ENCODE data around the gene TDP1.
"Not testable (repeated sequence)": the region's sequence is repeated elsewhere in the genome, so short reads cannot be mapped to it uniquely, and the experiment has no call there.

TDP1 gene

DNA sequence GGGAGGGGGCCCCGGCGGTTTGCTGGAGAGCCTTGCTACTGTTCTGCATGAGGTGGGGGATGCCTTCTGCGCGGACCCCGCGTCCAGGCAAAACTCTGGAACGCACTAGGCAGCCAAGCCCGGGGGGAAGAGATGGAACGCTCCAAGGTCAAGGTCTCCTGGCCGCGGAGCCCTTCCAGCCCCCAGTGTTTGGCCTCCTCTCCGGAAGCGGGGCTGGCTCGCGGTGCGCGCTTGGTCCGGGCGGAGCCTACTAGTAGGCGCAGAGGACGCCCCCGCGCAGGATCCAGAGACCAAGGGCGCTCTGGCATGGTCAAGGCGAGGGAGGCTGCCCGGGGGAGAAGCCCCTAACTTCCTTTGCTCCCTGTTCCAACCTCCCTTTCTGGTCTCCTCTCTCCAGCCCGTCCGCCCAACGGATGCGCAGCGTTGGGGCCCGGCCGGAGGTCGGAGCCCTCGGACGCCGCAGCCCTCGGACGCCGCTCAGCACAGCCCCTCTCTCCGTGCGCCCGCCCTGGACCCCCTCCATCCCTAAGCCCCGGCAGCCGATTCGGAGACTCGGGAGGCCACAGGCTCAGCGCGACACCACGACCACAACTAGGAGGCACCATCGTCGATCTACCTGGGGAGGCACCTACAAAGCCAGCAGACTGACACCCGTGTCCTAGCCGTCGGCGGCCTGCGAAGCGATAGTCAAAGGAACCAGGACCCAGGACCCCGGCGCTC is 105.4 kb downstream of the TDP1 start:
- H3K9me3 Mint-ChIP-seq = peaks cover 5 to 11% of the 10 kb centered on the region in 2 donors
- no peak overlapping the region for H3K27ac Mint-ChIP-seq
- H3K27me3 Mint-ChIP-seq = peaks cover 63 to 74% of the 10 kb centered on the region in 2 donors
- DNase-seq = no peak
- H3K36me3 Mint-ChIP-seq = peaks cover 0 to 1% of the 10 kb centered on the region in 2 donors
- H3K4me3 Mint-ChIP-seq = peak overlapping the region; percentile 50 to 76
- H3K4me1 Mint-ChIP-seq = peaks cover 19 to 30% of the 10 kb centered on the region in 2 donors
- peak in 1 of 2 donors; percentile 8 for ATAC-seq (replicated peaks)

DNA sequence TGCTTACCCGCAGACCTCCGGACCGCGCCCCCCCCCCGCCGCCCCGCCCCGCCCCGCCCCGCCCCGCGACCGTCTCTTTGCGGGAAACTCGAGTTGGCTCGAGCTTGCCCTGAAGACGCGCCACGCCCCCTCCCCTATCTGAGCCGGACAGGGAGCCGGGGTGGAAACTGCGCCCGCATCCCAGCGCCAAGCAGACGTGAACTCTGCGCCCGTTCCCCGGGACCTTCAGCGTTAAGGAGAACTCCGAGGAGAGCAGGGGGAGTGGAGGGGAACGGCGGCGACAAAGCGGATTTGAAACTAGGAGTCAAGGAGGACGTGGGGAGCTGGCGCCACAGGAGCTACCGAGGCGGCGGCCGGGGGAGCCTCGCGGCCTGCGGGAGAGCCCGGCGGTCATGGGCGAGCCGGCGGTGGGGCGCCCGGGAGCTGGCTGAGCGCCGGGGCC is 106.0 kb downstream of the TDP1 start, which contains the start of gene KCNK13:
Gene KCNK13, plus strand, starts transcription at position 310 of the 442 bp plus-strand sequence. CDS start 212 bp downstream, outside the sequence.
- peaks cover 5 to 11% of the 10 kb centered on the region in 2 donors for H3K9me3 Mint-ChIP-seq
- peaks cover 19 to 30% of the 10 kb centered on the region in 2 donors for H3K4me1 Mint-ChIP-seq
- peaks cover 0 to 1% of the 10 kb centered on the region in 2 donors for H3K36me3 Mint-ChIP-seq
- H3K4me3 Mint-ChIP-seq = peak within 1 kb of the TSS; percentile 79 to 88
- ATAC-seq (replicated peaks) = peak; percentile 21 to 26
- peak within 1 kb of the TSS; percentile 66 for H3K27ac Mint-ChIP-seq
- peaks cover 63 to 70% of the 10 kb centered on the region in 2 donors for H3K27me3 Mint-ChIP-seq
- DNase-seq = no peak

DNA sequence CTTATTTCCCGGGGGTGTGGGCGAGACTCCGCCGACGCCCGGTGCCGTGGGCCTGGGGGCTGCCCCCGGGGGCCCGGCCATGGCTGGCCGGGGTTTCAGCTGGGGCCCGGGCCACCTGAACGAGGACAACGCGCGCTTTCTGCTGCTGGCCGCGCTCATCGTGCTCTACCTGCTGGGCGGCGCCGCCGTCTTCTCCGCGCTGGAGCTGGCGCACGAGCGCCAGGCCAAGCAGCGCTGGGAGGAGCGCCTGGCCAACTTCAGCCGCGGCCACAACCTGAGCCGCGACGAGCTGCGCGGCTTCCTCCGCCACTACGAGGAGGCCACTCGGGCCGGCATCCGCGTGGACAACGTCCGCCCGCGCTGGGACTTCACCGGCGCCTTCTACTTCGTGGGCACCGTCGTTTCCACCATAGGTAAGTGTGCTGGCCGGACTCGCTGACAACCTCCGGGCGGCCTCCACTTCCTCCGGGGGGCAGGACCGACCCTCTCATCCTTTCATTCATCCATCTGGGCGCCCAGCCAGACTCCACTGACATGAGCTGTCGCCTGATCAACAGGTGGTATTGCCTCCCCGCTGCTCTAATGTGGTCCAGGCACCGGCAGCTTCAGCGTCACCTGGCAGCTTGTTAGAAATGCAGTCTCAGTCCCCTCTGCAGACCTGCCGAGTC is 106.5 kb downstream of the TDP1 start:
- H3K4me3 Mint-ChIP-seq = peak overlapping the region; percentile 79 to 88
- peaks cover 19 to 30% of the 10 kb centered on the region in 2 donors for H3K4me1 Mint-ChIP-seq
- peaks cover 58 to 65% of the 10 kb centered on the region in 2 donors for H3K27me3 Mint-ChIP-seq
- ATAC-seq (replicated peaks) (peak; percentile 17 to 27), DNase-seq (no peak)
- peaks cover 5 to 11% of the 10 kb centered on the region in 2 donors for H3K9me3 Mint-ChIP-seq
- peaks cover 0 to 1% of the 10 kb centered on the region in 2 donors for H3K36me3 Mint-ChIP-seq
- H3K27ac Mint-ChIP-seq = peak overlapping the region; percentile 66

DNA sequence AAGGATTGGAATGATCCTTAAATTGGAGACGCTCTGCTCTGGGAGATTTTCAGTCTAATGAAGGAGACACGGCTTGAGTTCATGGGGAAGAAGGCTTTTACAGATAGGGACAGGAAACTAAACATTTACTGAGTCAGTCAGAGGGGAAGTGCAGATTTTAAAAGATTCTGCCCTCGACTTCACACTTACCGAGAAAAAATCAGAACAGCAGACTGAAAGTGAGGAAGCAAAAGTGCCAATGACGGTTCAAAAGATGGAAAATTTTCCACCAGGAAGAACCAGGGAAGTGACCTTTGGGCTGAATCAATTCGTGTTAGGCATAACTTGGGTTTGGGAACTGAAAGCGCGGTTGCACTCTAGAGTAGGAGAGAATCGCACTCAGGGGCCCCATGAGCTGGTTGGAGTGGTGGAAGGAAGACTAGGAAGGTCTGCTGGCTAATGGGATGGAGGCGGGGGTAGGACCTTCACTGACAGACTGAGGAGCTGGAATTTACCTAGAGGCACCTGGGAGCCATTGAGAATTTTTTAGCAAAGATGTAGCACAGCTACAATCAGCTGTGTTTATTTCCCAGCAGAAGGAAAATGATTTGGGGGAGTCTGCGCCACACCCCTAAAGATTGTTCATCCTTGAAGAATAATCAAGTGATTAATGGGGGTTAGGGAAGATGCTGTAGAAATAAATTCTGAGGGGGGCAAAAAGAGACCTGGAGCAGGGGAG is 107.3 kb downstream of the TDP1 start:
- Mint-ChIP-seq H3K27ac (no peak overlapping the region), H3K27me3 (peaks cover 58 to 63% of the 10 kb centered on the region in 2 donors), H3K4me1 (peaks cover 19 to 30% of the 10 kb centered on the region in 2 donors), H3K9me3 (peaks cover 5 to 11% of the 10 kb centered on the region in 2 donors), H3K4me3 (peak overlapping the region; percentile 79 to 88), H3K36me3 (peaks cover 0 to 1% of the 10 kb centered on the region in 2 donors)
- DNase-seq (no peak), ATAC-seq (replicated peaks) (no peak)

DNA sequence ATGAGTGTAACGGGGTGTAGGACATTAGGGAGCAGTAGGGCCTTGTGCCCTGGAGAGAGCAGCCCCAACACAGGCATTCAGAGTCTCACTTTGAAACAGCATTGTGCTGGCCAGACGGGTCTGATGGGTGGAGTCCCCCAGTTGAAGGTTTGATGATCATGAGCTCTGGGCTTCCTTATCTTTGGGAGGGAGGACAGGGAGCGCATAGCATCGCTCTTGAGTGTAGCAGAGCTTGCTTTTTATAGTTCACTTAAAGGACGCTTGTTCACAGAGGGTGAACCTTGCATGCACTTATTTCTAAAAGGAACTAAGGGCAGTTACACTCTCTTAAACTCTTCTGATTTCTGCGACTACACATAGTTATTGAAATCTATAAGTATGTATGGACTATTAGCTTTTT is 116.6 kb downstream of the TDP1 start:
- Mint-ChIP-seq H3K4me3 (no peak overlapping the region), H3K36me3 (no peaks in the 10 kb centered on the region), H3K9me3 (no peaks in the 10 kb centered on the region), H3K27ac (no peak overlapping the region), H3K4me1 (no peaks in the 10 kb centered on the region), H3K27me3 (peaks cover 11 to 27% of the 10 kb centered on the region in 2 donors)
- no peak for ATAC-seq (replicated peaks)
- no peak for DNase-seq

DNA sequence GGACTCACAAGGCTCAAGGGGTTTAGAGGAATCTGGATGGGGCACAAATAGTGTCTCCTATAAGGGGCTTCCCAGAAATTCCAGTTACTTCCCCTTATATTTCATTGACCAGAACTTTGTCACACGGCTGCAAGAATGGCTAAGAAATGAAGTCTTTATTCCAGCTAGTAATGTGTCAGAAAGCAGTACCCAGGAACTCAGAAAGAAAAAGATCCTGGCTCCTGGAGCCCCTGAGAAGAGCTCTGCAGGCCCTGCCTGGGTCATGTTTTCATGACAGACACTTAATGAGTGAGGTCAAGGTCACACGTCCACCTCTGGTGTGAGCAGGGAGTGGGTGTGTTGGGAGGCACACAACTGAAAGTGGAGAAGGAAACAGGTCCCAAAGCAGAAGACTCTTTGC is 123.8 kb downstream of the TDP1 start:
- Mint-ChIP-seq H3K27me3 (peaks cover 28 to 29% of the 10 kb centered on the region in 2 donors), H3K4me1 (no peaks in the 10 kb centered on the region), H3K36me3 (no peaks in the 10 kb centered on the region), H3K27ac (no peak overlapping the region), H3K4me3 (no peak overlapping the region), H3K9me3 (no peaks in the 10 kb centered on the region)
- DNase-seq = no peak
- no peak for ATAC-seq (replicated peaks)

DNA sequence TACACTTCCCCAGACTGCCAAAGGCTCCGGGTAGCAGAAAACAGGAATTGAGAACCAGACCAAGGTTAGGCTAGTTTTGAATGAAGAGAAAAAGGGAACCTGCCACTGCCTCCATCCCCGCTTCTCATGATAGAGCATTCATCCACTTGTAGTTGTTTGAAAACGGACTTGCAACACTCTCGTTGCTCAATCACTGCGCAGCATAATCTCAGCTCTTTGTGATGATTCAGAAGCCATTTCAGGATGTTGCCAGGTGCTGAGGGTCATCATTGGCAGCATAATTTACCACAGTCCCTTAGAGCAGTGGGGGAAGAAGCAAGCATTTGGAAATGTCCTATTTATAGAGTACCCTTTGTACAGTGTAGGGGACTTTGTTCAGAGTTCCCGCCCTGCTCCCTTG is 131.7 kb downstream of the TDP1 start:
- peak; percentile 94 to 98 for ATAC-seq (replicated peaks)
- H3K27ac Mint-ChIP-seq = no peak overlapping the region
- peak; percentile 6 for DNase-seq
- H3K4me3 Mint-ChIP-seq = no peak overlapping the region
- H3K4me1 Mint-ChIP-seq = no peaks in the 10 kb centered on the region
- peaks cover 23 to 29% of the 10 kb centered on the region in 2 donors for H3K27me3 Mint-ChIP-seq
- H3K9me3 Mint-ChIP-seq = peaks cover 0 to 7% of the 10 kb centered on the region in 2 donors
- H3K36me3 Mint-ChIP-seq = no peaks in the 10 kb centered on the region

DNA sequence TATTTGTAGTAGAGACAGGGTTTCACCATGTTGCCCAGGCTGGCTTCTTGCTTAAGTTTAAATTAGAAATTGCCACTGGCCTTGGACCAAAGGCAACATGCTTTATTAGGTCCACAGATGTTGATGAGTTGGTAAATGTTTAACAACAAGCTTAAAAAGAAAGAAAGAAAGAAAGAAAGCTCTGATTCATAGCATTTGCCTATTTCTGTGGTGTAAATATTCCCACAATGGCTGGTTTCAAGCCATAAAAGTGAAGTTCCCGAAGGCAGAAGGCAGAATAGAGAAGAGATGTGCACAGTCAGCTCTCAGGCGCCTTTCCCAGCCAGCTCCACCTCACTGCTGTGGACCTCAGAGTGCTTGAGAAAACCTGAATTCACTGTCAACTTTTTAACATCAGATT is 132.4 kb downstream of the TDP1 start:
- H3K4me1 Mint-ChIP-seq = no peaks in the 10 kb centered on the region
- H3K27ac Mint-ChIP-seq = no peak overlapping the region
- DNase-seq (no peak), ATAC-seq (replicated peaks) (no peak)
- no peaks in the 10 kb centered on the region for H3K36me3 Mint-ChIP-seq
- peaks cover 0 to 7% of the 10 kb centered on the region in 2 donors for H3K9me3 Mint-ChIP-seq
- H3K27me3 Mint-ChIP-seq = peaks cover 24 to 33% of the 10 kb centered on the region in 2 donors
- no peak overlapping the region for H3K4me3 Mint-ChIP-seq

DNA sequence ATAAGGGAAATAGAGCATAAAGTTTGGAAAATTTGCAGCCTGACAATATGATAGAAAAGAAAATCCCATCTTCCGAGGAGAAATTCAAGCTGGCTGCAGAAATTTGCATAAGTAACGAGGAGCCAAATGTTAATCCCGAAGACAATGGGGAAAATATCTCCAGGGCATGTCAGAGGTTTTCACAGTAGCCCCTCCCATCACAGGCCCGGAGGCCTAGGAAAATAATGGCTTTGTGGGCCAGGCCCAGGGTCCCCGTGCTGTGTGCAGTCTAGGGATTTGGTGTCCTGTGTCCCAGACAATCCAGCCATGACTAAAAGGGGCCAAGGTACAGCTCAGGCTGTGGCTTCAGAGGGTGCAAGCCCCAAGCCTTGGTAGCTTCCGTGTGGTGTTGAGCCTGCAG is 133.8 kb downstream of the TDP1 start:
- not testable (repeated sequence) for H3K4me3 Mint-ChIP-seq; H3K27ac Mint-ChIP-seq; H3K9me3 Mint-ChIP-seq; ATAC-seq (replicated peaks); DNase-seq; H3K4me1 Mint-ChIP-seq; H3K36me3 Mint-ChIP-seq
- peaks cover 24 to 38% of the 10 kb centered on the region in 2 donors for H3K27me3 Mint-ChIP-seq

DNA sequence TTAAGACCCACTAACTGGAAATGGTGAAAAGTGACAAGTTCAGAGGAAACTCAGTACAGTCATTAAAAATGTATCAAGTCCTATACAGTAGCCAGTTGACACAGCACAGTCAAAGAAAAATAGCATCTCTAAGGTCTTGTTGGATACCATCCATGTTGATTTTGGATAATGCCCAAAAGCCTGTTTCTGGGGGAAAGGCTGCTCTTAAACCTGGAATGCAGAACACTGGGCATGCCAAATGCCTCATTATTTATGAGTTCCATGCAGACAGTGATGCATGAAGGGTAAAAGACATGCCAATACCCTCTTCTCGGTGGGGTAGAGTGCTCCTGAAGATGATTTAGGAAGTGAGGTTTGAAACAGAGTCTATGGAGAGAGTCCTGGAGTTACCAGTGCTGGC is 135.7 kb downstream of the TDP1 start:
- Mint-ChIP-seq H3K4me3 (no peak overlapping the region), H3K27me3 (peaks cover 24 to 33% of the 10 kb centered on the region in 2 donors), H3K9me3 (peaks cover 0 to 7% of the 10 kb centered on the region in 2 donors), H3K4me1 (no peaks in the 10 kb centered on the region), H3K27ac (no peak overlapping the region), H3K36me3 (no peaks in the 10 kb centered on the region)
- ATAC-seq (replicated peaks) = no peak
- DNase-seq = no peak

DNA sequence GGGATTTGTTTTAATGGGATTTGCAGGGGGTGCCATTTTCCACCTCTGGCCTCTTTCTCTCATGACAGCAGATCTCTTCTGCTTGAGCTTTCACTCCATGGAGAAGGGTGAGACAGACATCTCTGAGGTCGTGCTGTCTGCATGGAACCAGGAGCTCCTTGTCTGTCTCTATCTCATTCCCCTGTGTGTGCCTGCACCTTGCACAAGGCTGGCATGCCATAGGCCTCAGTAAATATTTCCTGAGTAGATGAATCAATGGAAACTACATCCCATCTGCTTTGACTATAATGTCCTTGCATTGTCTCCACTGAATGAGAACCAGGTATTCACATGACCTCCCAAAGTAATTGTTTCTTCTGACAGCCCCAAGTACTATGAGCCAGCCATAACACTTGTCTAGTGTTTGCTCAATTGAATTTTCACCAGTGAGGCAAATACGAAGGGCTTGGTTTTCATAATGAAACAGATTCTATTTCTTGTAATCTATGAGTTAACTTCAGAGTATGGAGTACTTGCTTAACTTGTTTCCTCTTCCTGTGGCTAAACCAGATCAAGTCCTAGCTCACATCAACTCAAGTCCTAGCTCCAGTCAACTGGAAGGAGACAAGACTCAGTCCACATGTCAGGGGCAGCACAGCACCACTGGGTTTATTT is 138.3 kb downstream of the TDP1 start:
- Mint-ChIP-seq H3K9me3 (peaks cover 0 to 7% of the 10 kb centered on the region in 2 donors), H3K4me1 (no peaks in the 10 kb centered on the region), H3K4me3 (no peak overlapping the region), H3K27ac (no peak overlapping the region), H3K36me3 (no peaks in the 10 kb centered on the region), H3K27me3 (peaks cover 19 to 21% of the 10 kb centered on the region in 2 donors)
- DNase-seq (no peak), ATAC-seq (replicated peaks) (no peak)

Data from stimulated activated naive B cell treated with anti-CD40 and anti-IgM and Interleukin-4, amounts not matched to agents 10 μg/mL and 1 μg/mL and 100 μg/mL, for 72 hours (primary cell).